ENCODE data around the gene SPX.

The SPX gene

GRCh38 chr12:21580748-21581516, 54.8 kb downstream of the SPX start:
- TF ChIP-seq CTCF (IDR thresholded peaks at IDR 0.05; ENCODE audit: low read depth, low read length), result no peak
- no peak for DNase-seq
- Histone ChIP-seq H3K9me3 (ENCODE audit: severe bottlenecking) (no peaks in the 10 kb centered on the region), H3K4me3 (ENCODE audit: low read depth, low read length) (no peak overlapping the region), H3K27ac (no peak overlapping the region), H3K27me3 (ENCODE audit: insufficient read depth, low read depth, severe bottlenecking) (no peaks in the 10 kb centered on the region), H3K36me3 (no peaks in the 10 kb centered on the region)

Measured in WERI-Rb-1 (cell line).